Stimulated activated CD4-positive, alpha-beta T cell treated with anti-CD3 and anti-CD28 coated beads, Interleukin-4, amount 100 ng/mL, for 24 hours (primary cell): Measurements from ENCODE around the gene HS1BP3.

Experiments used
- DNase-seq: peaks from one replicate; pipeline ENCODE4 v3.0.0-alpha.2; 2020

HS1BP3 gene

GRCh38 chr2:20582600-20583221, 68.2 kb downstream of the HS1BP3 start:
- no peak for DNase-seq

DNA sequence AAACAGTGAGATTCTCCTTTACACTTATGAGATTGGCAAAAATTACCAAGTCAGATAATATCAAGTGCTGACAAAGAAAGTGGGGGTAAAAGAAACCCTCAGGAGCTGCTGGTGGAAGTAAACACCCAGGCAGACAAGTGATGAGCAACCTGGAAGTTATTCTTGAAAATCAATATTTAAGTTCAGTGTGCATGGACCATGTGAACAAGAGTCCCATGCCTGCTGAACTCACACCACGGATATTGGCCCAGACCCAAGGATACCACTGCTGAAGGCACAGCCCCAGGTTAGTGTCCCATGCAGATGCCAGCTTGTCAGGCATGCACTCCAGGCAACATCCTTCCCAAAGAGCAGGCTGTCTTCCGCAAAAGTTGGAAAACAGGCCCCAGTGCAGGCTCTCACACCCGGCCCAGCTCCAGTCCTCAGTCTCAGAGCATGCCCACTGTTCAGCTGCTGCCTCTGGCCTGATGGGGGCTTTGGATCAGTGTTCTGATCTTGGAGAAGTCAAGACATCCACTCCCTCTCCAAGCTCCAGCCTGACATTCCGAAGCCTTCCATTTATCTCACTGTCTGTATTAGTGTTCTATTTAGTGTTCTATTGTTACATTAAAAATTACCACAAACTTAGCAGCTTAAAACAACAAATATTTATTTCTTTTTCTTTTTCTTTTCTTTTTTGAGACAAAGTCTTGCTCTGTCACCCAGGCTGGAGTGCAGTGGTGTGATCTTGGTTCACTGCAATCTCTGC, 70.0 kb downstream of the HS1BP3 start:
- no peak for DNase-seq

DNA sequence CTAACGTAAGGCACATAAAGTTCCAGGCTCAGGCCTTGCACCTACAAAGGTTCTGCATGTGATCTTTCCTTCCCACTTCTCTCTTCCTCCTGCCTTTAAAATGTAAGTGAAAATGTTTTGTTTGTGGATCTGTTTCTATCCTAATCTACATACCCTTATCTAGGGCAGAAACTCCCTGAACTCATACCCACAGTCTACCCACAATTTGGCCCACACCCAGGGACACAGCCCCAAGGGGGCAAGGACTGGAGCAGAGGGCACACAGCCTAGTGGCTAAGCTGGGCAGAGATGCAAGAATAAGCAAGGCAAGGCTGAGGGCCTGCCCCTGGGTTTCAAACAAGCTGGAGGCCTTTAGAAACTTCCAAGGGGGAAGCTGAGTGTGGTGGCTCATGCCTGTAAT, 71.0 kb downstream of the HS1BP3 start:
- no peak for DNase-seq

- no peak for DNase-seq
Measured at GRCh38 chr2:20578895-20579825, 71.7 kb downstream of the HS1BP3 start.

DNA sequence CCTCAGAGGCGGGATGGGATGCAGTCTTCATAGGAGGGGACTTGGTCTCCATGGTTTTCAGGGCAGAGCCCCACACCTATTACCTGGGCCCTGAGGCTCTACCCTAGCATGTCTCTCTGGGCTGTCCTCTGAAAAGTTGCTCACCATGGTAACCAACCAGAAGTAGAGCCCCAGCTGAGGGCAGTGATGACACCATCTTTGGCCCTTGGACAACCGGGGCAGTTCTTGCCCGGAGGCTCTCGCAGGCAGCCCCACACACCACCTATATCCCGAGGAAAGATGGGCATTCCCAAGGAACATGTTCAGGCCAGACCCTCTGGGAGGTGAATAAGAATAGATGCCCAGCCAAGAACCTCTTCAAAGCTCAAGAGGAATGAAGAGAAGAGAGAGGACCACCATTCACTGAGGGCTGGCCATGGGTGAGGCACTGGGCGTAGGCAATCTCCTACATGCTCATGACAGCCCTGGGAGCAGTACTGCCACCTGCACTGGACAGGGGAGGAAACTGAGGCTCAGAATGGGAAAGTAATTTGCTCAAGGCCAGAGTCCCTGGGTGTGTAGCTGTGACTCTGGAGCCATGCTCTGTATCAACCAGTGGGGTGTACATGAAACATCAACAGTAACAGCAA, 72.5 kb downstream of the HS1BP3 start:
- DNase-seq, result no peak

- DNase-seq, result no peak
Measured at GRCh38 chr2:20577495-20578235, 73.2 kb downstream of the HS1BP3 start.

DNA sequence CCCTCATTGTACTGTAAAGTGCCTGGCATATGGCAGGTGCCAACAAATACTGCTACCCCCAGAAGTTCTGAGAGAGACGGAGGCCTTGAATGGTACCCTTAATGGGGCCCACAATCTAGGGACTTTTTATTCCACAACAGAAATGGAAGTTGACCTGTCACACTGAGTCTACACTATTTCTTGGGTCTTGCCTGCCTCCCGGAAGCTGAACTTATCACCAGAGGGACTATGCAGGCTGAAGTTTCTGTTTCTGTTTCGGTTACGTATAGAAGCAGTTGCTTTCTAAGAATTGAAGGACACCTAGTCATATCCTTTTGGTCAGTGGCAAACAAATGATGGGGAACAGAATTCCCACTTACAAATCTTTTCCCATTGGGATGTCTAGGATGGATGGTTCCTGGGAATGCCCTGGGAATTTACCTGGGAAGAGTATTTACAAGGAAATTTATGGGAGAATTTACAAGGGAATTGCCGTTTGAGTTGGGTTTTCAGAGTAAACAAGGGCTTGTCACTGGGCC, 74.2 kb downstream of the HS1BP3 start:
- DNase-seq, result peak; percentile 15

DNA sequence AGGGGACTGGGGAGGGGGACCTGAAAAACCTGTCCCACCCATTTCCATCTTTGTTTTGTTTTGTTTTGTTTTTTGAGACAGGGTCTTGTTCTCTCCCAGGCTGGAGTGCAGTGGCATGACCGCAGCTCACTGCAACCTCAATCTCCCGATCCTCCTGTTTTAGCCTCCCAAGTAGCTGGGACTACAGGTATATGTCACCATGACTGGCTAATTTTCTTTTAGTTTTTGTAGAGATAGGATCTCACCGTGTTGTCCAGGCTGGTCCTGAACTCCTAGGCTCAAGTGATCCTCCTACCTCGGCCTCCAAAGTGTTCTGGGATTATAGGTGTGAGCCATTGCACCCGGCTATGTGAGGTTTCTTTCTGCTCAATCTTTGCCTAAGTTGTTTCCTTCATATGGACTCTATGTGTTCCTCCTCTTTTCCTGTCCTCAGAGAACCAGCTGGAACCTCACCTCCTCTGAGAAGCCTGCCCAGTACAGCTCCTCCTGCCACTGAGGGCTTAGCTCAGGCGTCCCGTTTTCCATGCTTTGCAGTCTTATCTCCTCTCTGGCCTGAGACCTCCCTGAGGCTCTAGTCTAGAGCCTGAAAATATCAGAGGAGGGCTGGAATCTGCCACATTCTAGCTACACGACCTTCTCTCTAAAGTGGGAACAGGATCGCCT, 74.8 kb downstream of the HS1BP3 start:
- no peak for DNase-seq

DNA sequence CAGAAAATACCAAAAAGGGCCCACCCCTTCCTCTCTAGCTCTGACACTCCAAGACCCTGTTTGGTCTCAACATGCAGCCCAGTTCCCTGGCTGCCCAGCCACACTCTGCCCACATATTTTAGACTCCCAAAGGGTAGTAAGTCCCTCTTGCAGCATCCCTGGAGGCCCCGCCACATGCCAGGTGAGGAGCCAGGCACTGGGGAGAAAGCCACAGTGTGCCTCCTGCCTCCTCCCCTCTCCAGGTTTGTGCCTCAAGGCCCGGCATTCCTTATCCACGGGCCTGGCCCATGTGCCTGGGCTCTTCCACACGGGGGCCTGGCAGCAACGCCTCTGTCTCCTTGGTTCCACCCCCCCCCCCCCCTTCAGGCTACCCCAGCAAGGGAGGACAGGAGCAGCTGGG, 75.5 kb downstream of the HS1BP3 start:
- no peak for DNase-seq

GRCh38 chr2:20574930-20575329, 76.0 kb downstream of the HS1BP3 start:
- no peak for DNase-seq

DNA sequence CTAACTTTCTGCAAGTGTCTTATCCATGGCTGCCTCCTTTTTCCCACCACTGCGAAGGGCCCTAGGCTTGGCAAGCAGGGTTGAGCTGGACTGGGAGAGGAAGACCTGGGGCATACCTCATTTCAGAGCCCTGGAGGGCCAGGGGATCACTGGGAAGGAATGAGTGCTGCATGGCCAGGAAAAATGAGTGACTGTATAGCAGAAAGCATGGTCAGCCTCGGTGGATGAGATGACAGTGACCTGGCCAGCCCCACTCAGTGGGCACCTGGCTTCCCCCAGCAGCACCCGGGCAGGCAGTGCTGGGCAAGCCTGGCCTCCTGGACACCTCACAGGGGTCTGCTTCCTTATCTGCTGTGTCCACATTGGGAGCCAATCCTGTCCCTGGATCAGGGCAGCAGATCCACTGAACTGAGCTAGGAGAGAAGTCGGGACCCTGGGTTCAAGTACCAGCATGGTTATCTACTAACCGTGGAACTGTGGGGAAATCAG, 76.4 kb downstream of the HS1BP3 start:
- no peak for DNase-seq

DNA sequence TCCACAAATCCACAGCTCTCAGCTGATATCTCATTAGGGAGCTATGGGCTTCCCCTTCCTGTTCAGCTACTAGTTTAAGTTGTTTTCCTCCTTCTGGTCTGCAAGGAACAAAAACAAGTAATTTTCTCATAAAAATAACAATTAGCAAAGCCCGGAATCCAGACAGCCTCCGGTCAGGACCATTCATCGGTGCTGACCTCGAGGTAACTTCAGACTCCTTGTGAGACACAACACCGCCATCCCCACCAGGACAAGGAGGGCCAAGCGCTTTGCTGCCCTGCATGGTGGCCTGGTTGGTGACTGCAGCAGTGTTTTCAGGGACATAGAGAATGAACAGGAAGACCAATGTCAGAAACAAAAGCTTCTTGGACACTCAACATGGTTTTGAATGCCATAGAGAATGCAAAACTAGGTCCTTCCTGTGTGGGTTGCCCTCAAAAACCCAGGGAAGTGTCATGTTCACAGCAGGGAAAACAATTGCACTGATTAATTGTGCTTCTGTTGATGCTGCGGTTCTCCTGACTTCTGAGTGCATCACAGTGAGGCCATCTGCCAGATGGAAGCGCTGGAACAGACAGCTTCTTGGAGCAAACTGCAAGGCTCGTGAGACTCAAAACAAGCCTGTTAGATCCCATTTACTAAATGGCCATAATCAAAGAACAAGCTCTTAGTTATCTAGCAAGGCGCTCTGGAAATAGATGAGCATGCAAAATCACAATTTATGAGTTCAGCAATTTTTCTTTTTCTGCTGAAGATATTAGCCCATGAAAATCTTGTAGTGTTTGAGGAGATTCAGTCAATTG, 77.1 kb downstream of the HS1BP3 start:
- no peak for DNase-seq

GRCh38 chr2:20572221-20572620, 78.7 kb downstream of the HS1BP3 start:
- no peak for DNase-seq

DNA sequence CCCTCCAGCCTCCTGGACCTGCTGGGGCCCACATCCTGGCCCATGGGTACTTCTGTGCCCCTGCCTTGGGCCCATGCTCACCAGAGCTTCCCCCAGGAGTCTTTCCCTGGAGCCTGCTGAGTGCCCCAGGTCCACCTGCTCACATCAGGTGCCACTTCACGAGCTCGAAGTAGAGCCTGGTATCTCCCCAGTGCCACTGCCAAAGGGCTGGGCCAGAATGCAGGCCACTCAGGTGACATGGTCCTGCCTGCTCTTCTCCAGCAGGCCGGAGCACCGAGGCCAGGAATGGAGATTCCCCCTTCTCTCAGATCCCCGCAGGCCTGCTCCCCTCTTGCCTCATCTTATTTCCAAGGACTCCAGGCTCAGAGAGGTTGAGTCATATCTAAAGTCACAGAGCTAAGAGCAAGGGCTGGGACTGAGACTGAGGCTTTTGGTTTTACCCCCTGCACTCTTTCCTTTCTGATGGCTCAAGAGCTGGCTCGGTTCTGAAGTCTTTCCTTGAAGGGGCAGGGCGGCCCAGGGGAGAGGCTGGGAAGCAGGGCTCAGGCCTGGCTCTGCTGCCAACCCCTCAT, 79.2 kb downstream of the HS1BP3 start:
- DNase-seq, result no peak

- no peak for DNase-seq
Measured at GRCh38 chr2:20571231-20571630, 79.7 kb downstream of the HS1BP3 start.

DNA sequence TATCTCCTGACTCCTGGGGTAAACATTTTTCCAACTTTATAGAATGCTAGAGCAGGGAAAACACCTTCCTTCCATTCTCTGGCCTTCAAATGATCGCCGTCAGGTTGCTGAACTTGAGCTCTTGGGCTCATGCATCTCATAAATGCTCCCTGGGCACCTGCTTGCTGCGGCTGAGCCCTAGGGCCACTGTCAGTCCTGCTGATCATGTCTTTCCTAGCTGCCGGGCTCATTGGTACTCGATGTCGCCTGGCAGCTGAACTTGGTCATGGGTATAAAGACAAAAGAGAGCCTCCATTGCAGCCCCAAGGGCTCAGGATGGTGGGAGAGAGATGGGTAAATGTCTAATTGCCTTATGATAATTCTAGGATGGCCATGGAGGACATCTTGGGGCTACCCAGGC, 80.6 kb downstream of the HS1BP3 start:
- no peak for DNase-seq

GRCh38 chr2:20569464-20570223, 81.3 kb downstream of the HS1BP3 start:
- no peak for DNase-seq

DNA sequence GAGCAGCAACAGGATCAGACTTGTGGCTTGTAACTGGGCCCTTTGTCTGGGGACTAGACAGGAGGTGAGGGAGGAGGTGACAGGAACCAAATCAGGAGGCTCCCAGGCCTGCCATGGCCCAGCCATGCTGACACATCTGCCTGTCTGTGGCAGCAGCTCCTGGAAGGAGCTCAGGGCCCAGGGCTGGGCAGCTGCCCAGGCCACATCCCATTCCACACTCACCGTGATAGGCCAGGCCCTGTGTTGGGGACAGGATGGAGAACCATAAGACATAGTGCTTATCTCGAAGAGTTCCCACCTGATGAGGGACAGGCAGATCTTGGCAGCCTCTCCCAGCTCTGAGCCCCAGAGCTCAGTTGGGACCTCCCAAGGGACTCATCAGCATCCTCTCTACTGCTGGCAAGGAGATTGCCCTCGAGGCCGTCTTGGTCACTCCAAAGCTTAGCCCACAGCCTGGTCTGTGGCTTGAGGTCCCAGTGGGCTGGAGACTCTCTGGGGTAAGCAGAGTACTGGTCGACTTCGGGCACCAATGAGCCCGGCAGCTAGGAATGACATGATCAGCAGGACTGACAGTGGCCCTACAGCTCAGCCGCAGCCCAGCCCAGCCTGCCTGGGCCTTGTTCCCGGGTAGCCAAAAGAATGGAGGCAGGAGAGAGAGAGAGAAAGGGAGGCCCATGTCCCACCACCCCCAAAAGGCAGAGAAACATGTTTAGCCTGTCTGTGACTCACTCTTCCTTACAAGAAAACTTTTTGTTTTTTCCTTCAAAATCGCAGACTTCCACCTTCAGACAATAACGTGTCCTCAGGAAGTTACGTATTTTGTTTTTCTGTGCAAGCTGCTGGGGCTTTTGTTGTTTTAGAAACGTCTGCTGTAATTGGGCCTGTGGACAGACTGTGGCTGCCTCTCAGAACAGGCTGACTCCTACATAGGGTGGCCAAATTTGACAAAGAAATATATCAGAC, 82.1 kb downstream of the HS1BP3 start:
- DNase-seq, result no peak

DNA sequence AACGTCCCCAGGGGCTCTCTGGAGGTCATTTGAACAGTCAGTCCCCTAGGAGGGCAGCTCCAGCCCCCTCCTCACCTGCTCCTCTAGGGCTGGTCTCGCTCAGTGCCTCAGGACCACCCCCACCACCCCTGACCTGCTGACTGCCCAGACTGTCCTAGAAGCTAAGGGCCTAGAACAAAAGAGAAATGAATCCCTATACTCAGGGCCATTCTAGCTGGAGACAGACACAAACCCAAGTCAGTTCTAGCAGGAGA, 83.0 kb downstream of the HS1BP3 start:
- DNase-seq, result no peak
